Activated CD4-positive, alpha-beta memory T cell treated with anti-CD3 and anti-CD28 coated beads for 36 hours (primary cell): ENCODE results near the gene UGGT1. TPM values are rescaled to one million over a fixed set of nuclear protein-coding genes. Genes with fewer than 3 reads are reported as not detected.
A peak's percentile ranks its signal among the peaks of the same experiment; 100 is the strongest.

Source experiments
- CTCF ChIA-PET: fragments of 350-600 bp; sonication (Branson Sonifier 250); formaldehyde crosslinking; loops from one replicate; lab custom pipeline; 2021; ENCODE audit warnings: antibody characterized with exemption, inconsistent platforms; lab: Charles Lee
- POLR2A ChIA-PET: fragments of 350-600 bp; sonication (Branson Sonifier 250); formaldehyde crosslinking; loops from one replicate; lab custom pipeline; 2021; ENCODE audit warnings: antibody characterized with exemption; lab: Charles Lee
- DNase-seq: peaks from one replicate; pipeline ENCODE4 v3.0.0-alpha.2; 2020
- H3K27ac Mint-ChIP-seq: one replicate; pipeline ENCODE4 v1.8.0; 2021; ENCODE audit warnings: mixed read lengths
- H3K27me3 Mint-ChIP-seq: one replicate; pipeline ENCODE4 v1.8.0; 2021; ENCODE audit warnings: mixed read lengths
- H3K36me3 Mint-ChIP-seq: one replicate; pipeline ENCODE4 v1.8.0; 2021; ENCODE audit warnings: mixed read lengths
- H3K4me1 Mint-ChIP-seq: one replicate; pipeline ENCODE4 v1.8.0; 2021; ENCODE audit warnings: low read depth, mixed read lengths
- H3K4me3 Mint-ChIP-seq: one replicate; pipeline ENCODE4 v1.8.0; 2021; ENCODE audit warnings: mild to moderate bottlenecking, mixed read lengths
- H3K9me3 Mint-ChIP-seq: one replicate; pipeline ENCODE4 v1.8.0; 2021; ENCODE audit warnings: mixed read lengths
- intact Hi-C: fragments of 100-400 bp; cut with micrococcal nuclease; formaldehyde crosslinking; loops from one replicate; pipeline ENCODE4 v1.15.1; 2023
- total RNA-seq, 2 experiments: library from RNA; stranded (reverse); gene quantifications; one replicate each; pipeline ENCODE4 v1.2.3, GENCODE V29; 2021

UGGT1 gene
- total RNA-seq, 2 experiments from 2014 or later: 50.8 to 53.2 TPM

DNA sequence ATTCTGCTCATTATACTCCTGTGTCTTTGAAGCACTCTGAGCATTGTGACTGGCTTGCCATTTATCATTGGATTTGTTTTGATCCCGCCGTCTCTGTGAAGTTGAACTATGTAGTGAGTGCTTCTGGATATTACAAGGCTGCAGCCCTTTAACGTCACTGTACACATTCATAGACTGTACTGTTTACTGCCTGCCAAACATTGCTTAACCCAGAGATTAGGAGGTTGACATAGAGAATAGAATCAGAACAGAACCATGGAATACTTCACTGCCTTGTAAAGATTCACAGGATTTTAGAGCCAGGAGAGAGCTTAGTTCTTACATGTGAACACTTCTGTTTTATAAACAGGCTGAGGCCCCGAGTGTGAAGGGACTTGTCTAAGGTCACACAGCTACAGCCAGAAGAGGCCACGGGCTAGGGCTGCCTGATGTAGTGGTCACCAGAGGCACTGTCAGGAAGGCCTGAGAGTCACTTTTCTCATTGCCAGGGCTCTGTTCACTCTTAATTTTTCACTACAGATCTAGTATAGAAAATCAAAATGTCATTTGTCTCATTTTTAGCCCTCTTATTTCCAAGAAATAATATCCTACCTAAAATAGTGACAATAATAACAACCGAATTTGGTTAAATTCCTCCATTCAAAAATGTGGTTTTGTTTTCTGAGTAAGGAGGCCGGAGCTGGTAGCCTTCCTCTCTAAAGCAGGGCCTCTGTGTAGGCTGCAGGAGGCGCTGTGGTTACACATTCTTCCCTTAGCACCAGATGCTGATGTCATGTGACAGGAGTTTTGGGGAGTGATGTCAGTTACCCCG is 87.9 kb downstream of the UGGT1 start:
- H3K4me1 Mint-ChIP-seq: peaks cover 4% of the 10 kb centered on the region
- intact Hi-C loops: loop anchor here (1.0 to 5.0 kb wide), 2 partner anchors 54 to 138 kb away; partner anchors contain the start of gene HS6ST1
- H3K27me3 Mint-ChIP-seq: no peaks in the 10 kb centered on the region
- peak; percentile 63 for DNase-seq
- CTCF ChIA-PET: interaction anchor here (0.5 to 1.4 kb wide), 4 partner anchors 55 to 775 kb away, joined by 3 to 4 read pairs (median 4); no protein-coding TSS in a partner anchor
- peaks cover 60% of the 10 kb centered on the region for H3K36me3 Mint-ChIP-seq
- POLR2A ChIA-PET: no interaction called here
- no peak overlapping the region for H3K4me3 Mint-ChIP-seq
- no peak overlapping the region for H3K27ac Mint-ChIP-seq
- H3K9me3 Mint-ChIP-seq: no peaks in the 10 kb centered on the region

- H3K9me3 Mint-ChIP-seq: no peaks in the 10 kb centered on the region
- intact Hi-C loops: loop anchor here (1.0 to 5.0 kb wide), 2 partner anchors 54 to 138 kb away; partner anchors contain the start of gene HS6ST1
- H3K4me1 Mint-ChIP-seq: peaks cover 4% of the 10 kb centered on the region
- no peak for DNase-seq
- POLR2A ChIA-PET: no interaction called here
- H3K36me3 Mint-ChIP-seq: peaks cover 57% of the 10 kb centered on the region
- CTCF ChIA-PET: interaction anchor here (0.5 to 1.4 kb wide), 2 partner anchors 54 to 775 kb away, joined by 4 read pairs; no protein-coding TSS in a partner anchor
- no peak overlapping the region for H3K4me3 Mint-ChIP-seq
- H3K27me3 Mint-ChIP-seq: no peaks in the 10 kb centered on the region
- H3K27ac Mint-ChIP-seq: no peak overlapping the region
These were observed 88.4 kb downstream of the UGGT1 start for GRCh38 chr2:128179461-128179755.

DNA sequence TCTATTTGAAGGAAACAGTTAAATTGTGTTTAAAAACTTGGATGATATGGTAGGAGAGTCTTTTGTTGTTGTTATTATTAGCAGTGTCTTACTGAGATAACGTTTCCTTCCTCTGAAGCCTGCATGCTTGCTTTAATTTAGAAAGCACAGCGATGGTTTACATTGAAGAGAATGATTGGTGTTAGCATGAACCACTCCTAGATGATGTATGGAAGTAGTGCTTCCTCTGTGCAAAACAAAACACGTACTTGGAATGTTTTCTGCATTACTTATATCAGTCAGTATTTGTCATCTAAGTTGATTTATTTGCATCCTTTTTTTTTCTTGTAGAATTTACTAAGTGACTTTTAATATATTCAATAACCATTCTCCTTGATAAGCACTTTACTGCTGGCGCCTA is 89.0 kb downstream of the UGGT1 start:
- Mint-ChIP-seq H3K27ac (no peak overlapping the region), H3K36me3 (peaks cover 58% of the 10 kb centered on the region), H3K27me3 (no peaks in the 10 kb centered on the region), H3K9me3 (no peaks in the 10 kb centered on the region), H3K4me1 (peaks cover 4% of the 10 kb centered on the region), H3K4me3 (no peak overlapping the region)
- ChIA-PET CTCF (interaction anchor here (1.4 kb wide), 1 partner anchor 54 kb away, joined by 4 read pairs; no protein-coding TSS in a partner anchor), POLR2A (no interaction called here)
- DNase-seq: no peak
- intact Hi-C loops: no loop called here

DNA sequence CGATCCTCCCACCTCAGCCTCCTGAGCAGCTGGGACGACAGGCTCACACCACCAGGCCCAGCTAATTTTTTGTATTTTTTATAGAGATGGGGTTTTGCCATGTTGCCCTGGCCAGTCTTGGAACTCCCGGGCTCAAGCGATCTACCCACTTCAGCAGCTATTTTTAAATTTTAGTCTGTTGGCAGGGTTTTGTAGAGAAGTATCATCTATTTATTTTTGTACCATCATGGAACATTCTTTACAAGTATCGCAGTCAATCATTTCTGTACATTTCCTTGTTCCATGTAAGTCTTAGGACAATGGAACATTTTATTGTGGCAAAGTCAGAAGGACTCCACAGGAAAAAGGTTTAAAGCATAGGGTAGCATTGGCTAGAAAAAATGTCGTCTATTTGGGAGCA is 94.6 kb downstream of the UGGT1 start:
- no peaks in the 10 kb centered on the region for H3K4me1 Mint-ChIP-seq
- ChIA-PET CTCF (no interaction called here), POLR2A (no interaction called here)
- H3K36me3 Mint-ChIP-seq: peaks cover 51% of the 10 kb centered on the region
- DNase-seq: no peak
- H3K27me3 Mint-ChIP-seq: no peaks in the 10 kb centered on the region
- intact Hi-C loops: no loop called here
- H3K9me3 Mint-ChIP-seq: no peaks in the 10 kb centered on the region
- no peak overlapping the region for H3K27ac Mint-ChIP-seq
- H3K4me3 Mint-ChIP-seq: no peak overlapping the region

DNA sequence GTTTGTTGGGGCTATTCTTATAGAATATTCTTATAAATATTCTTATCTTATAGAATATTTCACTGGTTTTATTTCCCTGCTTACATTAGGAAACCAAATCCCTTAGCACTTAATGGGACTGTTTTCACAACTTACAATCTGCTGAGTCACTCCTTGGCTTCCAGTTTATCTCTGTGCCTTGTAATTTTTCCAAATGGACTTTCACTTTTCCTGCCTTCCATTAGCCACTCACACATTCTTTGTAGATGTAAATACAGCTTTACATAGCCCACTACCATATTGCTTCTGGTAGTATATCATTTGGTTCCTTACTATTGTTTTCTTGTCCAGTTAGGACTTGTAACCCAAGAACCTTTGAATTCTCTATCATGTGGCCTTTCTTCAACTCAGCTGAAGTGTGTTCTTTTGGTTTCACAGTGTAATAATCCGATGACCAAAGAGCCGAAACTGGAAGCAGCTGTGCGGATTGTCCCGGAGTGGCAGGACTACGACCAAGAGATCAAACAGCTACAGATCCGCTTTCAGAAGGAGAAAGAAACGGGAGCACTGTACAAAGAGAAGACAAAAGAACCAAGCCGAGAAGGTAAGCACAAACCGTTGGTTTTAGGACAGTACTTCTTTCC is 96.1 kb downstream of the UGGT1 start:
- CTCF ChIA-PET: interaction anchor here (0.6 to 1.1 kb wide), 2 partner anchors 87 to 553 kb away, joined by 3 read pairs; no protein-coding TSS in a partner anchor
- no peaks in the 10 kb centered on the region for H3K9me3 Mint-ChIP-seq
- no peaks in the 10 kb centered on the region for H3K4me1 Mint-ChIP-seq
- no peak for DNase-seq
- H3K27me3 Mint-ChIP-seq: no peaks in the 10 kb centered on the region
- no peak overlapping the region for H3K27ac Mint-ChIP-seq
- POLR2A ChIA-PET: no interaction called here
- no peak overlapping the region for H3K4me3 Mint-ChIP-seq
- H3K36me3 Mint-ChIP-seq: peaks cover 53% of the 10 kb centered on the region
- intact Hi-C loops: no loop called here

- POLR2A ChIA-PET: no interaction called here
- CTCF ChIA-PET: no interaction called here
- intact Hi-C loops: loop anchor here (5.0 kb wide), 1 partner anchor 37 kb away; no protein-coding TSS in a partner anchor
- H3K36me3 Mint-ChIP-seq: peaks cover 29% of the 10 kb centered on the region
- no peaks in the 10 kb centered on the region for H3K9me3 Mint-ChIP-seq
- H3K4me3 Mint-ChIP-seq: no peak overlapping the region
- no peaks in the 10 kb centered on the region for H3K27me3 Mint-ChIP-seq
- no peak for DNase-seq
- no peak overlapping the region for H3K27ac Mint-ChIP-seq
- H3K4me1 Mint-ChIP-seq: peaks cover 27% of the 10 kb centered on the region
These were observed 104.5 kb downstream of the UGGT1 start for GRCh38 chr2:128195435-128195984.

DNA sequence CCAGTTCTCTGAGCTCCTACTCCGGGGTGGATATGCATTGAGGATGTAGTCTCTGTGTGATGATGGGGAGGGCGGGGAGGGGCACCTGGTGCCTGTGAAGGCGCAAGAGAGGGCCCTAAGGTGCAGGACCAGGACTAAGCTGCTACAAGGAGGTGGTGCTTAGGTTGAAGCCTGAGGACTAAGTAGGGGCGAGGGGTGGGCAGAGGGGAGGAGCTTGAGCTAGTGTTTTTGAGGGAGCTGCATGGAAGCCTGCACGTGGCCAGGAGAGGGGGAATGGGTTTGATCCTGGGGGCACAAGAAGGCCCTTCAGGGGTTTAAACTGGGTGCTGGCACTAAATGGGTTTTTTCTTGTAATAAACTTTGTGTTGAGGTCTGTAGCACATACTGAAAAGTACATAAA is 105.0 kb downstream of the UGGT1 start:
- H3K9me3 Mint-ChIP-seq: no peaks in the 10 kb centered on the region
- H3K27me3 Mint-ChIP-seq: no peaks in the 10 kb centered on the region
- no peak for DNase-seq
- CTCF ChIA-PET: no interaction called here
- H3K4me3 Mint-ChIP-seq: no peak overlapping the region
- intact Hi-C loops: loop anchor here (5.0 kb wide), 1 partner anchor 36 kb away; no protein-coding TSS in a partner anchor
- H3K27ac Mint-ChIP-seq: no peak overlapping the region
- peaks cover 27% of the 10 kb centered on the region for H3K4me1 Mint-ChIP-seq
- peaks cover 24% of the 10 kb centered on the region for H3K36me3 Mint-ChIP-seq
- POLR2A ChIA-PET: no interaction called here

DNA sequence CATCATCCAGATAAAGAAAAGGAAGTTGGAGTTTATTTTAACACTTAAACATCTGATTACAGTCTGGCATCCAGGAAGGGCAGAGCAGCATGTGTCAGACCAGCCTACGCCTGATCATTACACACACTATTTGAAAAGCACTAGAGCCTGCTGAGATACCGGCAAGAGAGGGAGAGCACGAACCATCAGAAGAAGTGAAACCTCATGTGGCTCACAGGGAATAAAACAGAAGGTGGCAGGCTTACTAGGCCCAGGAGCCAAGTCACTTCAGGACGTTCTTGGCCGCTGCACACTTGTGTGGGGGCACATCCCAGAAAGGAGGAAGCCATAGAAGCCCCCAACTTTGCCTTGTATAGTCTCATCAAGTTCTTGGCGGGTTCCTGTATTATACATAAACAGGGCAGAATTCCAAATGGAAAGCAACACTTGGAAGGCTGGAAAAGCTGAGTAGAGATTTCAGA is 105.5 kb downstream of the UGGT1 start:
- Mint-ChIP-seq H3K27me3 (no peaks in the 10 kb centered on the region), H3K27ac (peak overlapping the region; percentile 24), H3K4me1 (peaks cover 27% of the 10 kb centered on the region), H3K4me3 (no peak overlapping the region), H3K9me3 (no peaks in the 10 kb centered on the region), H3K36me3 (peaks cover 20% of the 10 kb centered on the region)
- DNase-seq: peak; percentile 16
- CTCF ChIA-PET: no interaction called here
- POLR2A ChIA-PET: no interaction called here
- intact Hi-C loops: loop anchor here (5.0 kb wide), 1 partner anchor 36 kb away; no protein-coding TSS in a partner anchor

- no peak for DNase-seq
- CTCF ChIA-PET: no interaction called here
- H3K36me3 Mint-ChIP-seq: peaks cover 16% of the 10 kb centered on the region
- intact Hi-C loops: loop anchor here (5.0 kb wide), 1 partner anchor 35 kb away; no protein-coding TSS in a partner anchor
- POLR2A ChIA-PET: no interaction called here
- H3K27me3 Mint-ChIP-seq: no peaks in the 10 kb centered on the region
- no peak overlapping the region for H3K4me3 Mint-ChIP-seq
- H3K4me1 Mint-ChIP-seq: peaks cover 27% of the 10 kb centered on the region
- no peak overlapping the region for H3K27ac Mint-ChIP-seq
- H3K9me3 Mint-ChIP-seq: no peaks in the 10 kb centered on the region
These were observed 106.1 kb downstream of the UGGT1 start for GRCh38 chr2:128197059-128197458.

DNA sequence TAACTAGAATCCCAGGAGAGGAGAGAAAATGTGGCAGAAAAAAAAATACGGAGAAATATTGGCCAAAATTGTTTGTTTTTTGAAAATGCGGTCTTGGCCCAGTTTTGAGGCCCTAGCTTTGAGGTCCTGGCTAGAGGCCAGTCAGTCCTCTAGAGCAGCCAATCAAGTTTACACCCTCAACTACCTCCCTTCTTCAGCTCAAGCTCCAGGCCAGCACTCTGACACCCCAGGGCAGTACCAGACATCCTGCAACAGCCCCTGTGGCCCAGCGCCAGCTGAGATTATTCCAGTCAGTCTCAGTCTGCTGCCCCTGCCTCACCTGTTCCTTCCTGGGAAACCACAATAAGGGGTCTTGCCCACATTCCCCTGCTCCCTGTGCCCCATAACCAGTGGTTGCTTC is 107.7 kb downstream of the UGGT1 start:
- Mint-ChIP-seq H3K27me3 (no peaks in the 10 kb centered on the region), H3K4me1 (peaks cover 27% of the 10 kb centered on the region), H3K9me3 (no peaks in the 10 kb centered on the region), H3K4me3 (no peak overlapping the region), H3K36me3 (peaks cover 11% of the 10 kb centered on the region), H3K27ac (peak overlapping the region; percentile 23)
- POLR2A ChIA-PET: no interaction called here
- no peak for DNase-seq
- intact Hi-C loops: loop anchor here (5.0 kb wide), 1 partner anchor 34 kb away; no protein-coding TSS in a partner anchor
- CTCF ChIA-PET: no interaction called here

DNA sequence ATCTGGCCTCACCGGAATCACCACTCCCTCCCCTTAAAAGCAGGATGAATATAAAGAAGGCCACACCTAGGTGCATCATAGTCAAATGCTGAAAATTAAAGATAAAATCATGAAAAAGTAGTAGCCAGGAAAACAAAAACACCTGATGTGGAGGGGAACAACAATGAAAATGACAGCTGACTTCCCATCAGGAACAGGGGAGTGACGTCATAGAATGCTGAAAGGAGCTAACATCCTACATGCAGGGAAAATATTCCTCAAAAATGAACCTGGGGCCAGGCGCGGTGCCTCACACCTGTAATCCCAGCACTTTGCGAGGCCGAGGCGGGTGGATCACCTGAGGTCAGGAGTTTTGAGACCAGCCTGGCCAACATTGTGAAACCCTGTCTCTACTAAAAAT is 108.1 kb downstream of the UGGT1 start:
- ChIA-PET CTCF (no interaction called here), POLR2A (no interaction called here)
- peak overlapping the region; percentile 23 for H3K27ac Mint-ChIP-seq
- no peaks in the 10 kb centered on the region for H3K9me3 Mint-ChIP-seq
- H3K4me1 Mint-ChIP-seq: peaks cover 27% of the 10 kb centered on the region
- no peak for DNase-seq
- H3K4me3 Mint-ChIP-seq: no peak overlapping the region
- intact Hi-C loops: loop anchor here (5.0 kb wide), 1 partner anchor 33 kb away; no protein-coding TSS in a partner anchor
- no peaks in the 10 kb centered on the region for H3K27me3 Mint-ChIP-seq
- peaks cover 11% of the 10 kb centered on the region for H3K36me3 Mint-ChIP-seq

DNA sequence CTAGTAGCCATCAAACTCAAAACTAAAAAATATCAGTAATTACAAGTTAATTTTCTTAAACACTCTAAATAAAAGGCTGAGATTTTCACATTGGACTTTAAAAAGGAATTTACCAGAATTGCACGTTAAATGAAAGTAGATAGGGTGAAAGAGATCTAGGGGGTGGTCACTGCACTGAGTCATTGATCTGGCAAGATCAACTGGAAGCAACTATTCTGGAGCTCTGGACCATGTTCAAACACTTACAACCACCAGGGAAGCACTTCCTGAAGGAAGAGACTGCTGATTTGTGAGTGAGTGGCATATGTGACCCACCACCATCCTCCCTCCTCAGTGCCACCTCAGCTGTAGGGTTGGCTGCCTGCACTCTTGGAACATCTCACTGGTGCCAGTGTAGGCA is 111.8 kb downstream of the UGGT1 start:
- no peak overlapping the region for H3K27ac Mint-ChIP-seq
- no peak for DNase-seq
- H3K4me3 Mint-ChIP-seq: no peak overlapping the region
- no peaks in the 10 kb centered on the region for H3K9me3 Mint-ChIP-seq
- no peaks in the 10 kb centered on the region for H3K27me3 Mint-ChIP-seq
- intact Hi-C loops: no loop called here
- CTCF ChIA-PET: no interaction called here
- no peaks in the 10 kb centered on the region for H3K36me3 Mint-ChIP-seq
- no peaks in the 10 kb centered on the region for H3K4me1 Mint-ChIP-seq
- POLR2A ChIA-PET: no interaction called here
